GM18873 (cell line): ENCODE measurements around the gene ZNF385D.
"Not testable (repeated sequence)": the region's sequence is repeated elsewhere in the genome, so short reads cannot be mapped to it uniquely, and the experiment has no call there.

Experiments used
- ATAC-seq: cut with Tn5 transposase; IDR thresholded peaks from one replicate; pipeline ENCODE4 v1.9.1; 2021; ENCODE audit warnings: mild to moderate bottlenecking, moderate library complexity, moderate number of reproducible peaks; ENCODE audit not compliant: unreplicated experiment, low FRiP score

ZNF385D gene

DNA sequence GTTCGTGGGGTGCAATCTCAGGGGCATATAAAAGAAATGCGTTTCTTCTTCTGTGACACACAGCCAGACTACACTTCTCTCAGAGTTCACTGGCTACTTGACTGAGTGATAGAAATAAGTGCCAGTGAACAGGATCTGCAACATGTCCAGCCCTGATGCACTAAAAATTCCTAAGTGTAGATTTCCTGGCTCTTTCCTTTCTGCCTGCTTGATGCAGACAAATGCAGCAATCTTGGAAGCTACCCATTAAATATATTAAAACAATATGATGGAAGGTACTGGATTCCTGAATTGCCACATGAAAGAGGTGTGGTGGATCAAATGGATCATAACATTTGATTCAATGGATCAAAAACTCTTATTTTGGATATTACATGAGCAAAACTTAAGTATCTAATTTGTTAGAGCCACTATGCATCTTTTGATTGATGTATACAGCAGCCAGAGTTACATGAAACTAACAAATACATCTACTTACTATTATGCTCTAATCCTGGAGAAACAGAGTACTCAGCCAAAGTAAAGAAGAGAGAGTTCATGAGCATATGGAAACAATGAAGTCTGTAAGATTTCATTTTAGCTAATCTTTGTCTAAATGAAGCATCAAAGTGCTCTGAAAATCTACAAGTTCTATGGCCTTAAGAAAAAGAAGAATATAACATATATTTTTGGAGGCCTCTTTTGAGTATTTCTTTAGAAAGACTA lies 222.6 kb downstream of the ZNF385D start:
- no peak for ATAC-seq

DNA sequence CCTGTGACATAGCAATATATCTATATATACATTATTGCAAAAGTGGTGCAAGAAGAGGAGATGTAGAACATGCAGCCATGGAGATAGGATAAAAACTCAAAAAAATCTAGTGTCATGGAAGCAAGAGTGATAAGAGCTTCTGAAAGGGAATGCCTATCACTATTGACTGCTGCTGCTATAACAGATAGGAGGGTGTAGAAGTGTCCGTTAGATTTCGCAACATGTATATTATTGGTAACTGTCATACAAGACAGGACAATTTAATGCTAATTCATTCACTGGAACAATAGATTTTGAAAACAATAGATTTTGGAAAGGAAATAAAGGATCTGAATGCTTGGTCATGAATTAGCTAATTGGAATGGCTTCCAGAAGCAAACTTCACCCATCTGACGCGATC lies 224.5 kb downstream of the ZNF385D start:
- ATAC-seq = no peak

DNA sequence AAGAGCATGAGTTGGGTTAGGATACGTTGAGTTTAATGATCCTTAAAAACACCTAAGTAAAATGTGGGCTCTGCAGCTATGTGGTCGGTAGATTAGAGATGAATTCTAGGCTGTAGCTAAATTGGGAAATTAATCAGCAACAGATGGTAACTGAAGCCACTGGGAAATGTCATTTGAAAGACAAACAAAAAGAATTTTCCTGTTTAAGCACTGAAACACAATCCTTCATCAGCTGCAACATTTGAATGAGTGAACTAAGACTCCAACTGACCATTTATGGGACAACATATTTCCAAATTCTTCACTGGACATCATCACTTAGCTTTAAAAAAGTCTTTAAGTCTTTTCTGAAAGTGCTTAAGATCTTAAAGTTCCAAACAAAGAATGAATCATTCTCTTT lies 226.9 kb downstream of the ZNF385D start:
- no peak for ATAC-seq

DNA sequence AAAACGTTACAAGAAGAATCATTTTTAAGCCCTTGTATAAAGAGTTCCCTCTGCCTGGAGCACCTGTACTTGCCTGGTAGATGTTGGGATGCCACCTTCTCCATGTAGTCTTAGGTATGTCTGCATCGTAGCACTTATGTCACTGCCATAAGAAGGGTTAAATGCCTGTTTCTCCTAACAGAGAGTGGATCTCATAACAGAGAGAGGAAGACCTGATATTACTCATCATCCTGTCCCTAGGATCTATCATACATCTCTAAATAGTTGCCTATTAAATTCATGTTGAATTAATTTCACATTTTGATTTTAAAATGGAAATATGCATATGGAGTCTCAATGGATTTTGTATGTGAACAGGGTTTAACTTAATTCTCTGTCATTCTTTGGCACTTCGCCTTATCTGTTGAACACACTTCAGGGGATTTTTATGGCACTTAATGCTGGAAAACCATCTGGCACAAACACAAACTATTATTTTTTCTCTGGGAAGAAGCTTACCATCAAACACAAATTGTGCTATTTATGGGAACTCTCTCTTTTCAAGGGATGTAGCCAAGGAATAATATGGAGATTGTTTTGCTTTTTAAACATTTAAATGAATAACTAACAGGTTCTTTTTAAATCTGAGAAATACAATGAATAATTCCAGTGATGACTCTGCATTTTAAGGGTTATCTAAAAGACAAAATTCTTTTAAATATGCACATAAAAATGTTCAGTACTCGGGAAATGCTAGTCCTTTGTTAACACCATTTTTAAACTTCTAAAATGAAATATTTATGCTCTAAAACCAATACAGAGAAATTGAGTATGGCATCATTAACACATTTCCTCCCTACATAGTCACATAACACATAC lies 230.7 kb downstream of the ZNF385D start:
- ATAC-seq = no peak

DNA sequence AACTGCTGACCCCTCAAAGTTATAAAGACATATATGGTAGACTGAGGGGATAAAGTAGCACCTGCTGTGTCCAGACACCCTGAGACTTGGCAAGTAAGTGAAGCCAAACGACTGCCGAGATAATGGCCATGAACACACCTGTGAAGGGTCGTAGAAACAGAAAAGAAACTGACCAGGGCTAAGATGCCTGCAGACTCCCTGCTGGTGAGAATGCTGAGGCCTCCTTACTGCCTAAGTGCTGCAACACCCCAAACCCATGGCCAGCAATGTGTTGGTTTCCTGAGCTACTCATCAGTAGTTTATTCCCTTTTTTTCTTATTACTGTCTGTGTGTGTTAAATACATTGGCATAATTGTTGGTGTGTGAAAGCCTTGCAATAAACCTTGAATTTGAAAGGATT lies 233.8 kb downstream of the ZNF385D start:
- ATAC-seq = no peak

DNA sequence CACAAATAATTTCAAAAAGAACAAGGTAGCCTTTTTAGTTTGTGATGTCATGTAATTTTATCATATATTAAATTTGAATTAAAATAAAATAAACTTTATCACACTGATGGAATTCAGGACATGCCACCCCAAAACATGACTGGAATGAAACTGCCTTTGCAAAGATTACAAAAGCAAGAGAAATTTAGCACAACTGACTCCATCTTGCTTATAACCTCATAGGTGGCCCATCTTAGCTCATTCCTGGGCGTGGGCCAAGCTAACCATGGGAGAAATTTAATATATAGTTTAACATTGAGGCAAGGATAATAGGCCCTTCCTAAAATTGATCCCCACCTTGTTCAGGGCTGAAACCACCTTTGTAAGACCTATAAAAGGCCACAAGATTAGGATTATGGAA lies 235.6 kb downstream of the ZNF385D start:
- no peak for ATAC-seq

DNA sequence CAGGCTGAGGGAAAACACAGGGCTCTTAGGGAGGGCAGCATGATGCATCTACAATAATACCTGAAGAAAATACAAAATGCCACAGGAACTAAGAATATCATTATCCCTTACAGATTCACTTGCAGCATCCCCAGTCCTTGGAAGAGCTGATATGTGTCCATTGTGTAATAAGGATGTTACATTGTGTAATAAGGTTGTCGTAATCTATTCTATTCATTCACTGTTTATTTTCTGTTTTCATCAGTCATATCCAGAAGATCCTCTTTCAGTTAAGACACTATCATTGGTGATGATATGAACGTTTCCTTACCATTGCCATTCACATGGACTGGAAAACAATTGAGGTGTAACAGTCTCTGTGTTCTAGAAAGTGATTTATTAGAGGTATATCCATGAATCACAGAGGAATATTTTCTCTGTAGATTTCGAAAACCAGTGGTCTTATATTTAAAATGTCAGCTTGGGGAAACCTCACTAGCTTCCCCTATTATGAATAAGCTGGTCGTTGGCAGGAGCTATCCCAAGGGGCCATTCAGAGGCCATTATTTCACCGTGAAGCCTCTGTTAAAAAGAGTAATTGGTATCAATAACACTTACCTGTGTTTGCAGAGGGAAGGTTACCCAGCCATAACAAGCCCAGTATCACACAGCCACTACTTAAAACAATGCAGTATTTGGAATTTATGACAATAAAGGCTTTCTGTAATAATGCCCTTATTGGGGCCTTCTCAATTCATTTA lies 241.1 kb downstream of the ZNF385D start:
- no peak for ATAC-seq

DNA sequence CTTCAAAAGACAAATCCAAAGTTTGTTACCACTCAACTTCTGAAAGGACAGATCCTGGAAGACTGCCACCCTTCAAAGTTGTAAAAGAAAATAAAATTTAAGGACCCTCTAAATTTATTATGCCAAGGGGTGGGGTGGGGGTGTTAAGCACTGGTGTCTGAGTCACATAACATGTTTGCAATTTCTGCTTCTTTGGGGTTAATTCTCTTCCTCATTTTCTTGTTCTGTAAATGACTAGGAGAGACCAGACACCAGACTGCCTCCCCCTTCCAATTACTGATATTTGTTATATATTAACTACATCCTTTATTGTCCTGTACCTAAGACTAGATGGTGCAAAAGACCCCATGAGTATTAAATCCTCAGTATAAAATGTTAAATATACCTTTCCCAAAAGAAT lies 242.8 kb downstream of the ZNF385D start:
- no peak for ATAC-seq

DNA sequence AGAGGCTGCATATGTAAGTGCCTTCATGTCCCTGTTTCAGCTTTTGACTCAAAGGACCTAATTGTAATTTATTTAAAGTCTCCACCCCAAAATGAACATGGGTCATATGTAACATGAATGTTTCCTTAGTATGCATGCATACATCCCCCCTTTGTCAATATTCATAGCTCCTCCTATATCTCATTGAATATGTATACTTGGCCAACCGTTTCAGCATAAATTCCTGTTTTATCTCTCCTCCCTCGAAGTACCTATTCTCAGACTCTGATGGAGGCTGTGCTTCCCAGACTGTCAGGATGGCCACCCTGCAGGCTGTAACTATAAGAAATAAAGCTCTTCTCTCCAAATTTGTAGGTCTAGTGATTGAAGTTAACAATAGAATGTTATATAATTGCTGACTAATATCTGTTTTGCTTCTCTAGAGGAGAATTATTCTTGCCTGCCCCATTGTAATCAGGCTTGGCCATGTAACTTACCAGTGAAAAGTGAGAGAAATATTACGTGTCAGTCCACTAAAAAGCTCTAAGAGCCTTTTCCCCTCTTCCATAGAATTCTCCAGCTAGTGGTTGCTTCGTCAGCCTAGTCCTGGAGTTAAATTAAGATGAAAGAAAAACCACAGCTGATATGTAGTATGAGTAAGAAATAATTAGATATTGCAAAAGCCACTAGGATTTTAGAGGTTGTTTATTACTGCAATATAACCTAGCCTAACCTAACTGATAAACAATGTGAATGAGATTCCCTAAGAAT lies 245.1 kb downstream of the ZNF385D start:
- ATAC-seq = no peak

DNA sequence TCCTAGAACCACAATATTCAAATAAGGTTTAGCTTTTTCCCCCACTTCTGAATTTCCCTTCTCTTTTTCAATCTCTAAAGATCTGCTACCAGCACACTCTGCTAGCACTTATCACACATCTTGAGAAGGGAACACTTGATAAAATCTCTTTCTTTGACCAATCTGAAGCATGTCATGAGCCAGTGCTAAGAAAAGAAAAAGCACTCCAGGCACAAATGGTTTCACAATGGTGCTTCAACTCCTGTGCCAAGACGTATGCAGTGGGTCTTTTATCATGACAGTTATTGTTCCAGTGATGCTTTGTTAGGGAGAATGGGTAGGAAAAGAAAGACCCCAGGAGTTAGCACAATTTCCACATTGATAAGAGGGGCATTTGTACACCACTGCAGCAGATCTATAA lies 248.4 kb downstream of the ZNF385D start:
- ATAC-seq = no peak

DNA sequence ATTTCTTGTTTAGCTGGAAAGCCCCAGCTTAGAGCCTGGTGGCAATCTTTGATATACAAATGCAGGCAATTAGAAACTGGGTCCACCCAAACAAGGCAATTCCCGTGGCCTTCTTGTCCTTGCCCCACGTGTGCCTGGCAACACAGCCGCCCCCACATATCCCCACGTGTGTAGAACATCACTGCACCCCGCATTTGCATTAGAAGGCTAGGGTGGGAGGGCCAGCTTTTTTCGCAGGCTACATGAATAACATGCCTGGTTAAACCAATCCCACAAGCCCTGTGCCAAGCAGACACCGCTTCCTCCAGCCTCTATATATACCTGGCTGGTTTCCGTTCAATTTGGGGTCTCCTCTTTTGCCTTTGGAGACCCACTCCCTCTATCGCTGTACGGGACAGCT lies 250.2 kb downstream of the ZNF385D start:
- no peak for ATAC-seq

DNA sequence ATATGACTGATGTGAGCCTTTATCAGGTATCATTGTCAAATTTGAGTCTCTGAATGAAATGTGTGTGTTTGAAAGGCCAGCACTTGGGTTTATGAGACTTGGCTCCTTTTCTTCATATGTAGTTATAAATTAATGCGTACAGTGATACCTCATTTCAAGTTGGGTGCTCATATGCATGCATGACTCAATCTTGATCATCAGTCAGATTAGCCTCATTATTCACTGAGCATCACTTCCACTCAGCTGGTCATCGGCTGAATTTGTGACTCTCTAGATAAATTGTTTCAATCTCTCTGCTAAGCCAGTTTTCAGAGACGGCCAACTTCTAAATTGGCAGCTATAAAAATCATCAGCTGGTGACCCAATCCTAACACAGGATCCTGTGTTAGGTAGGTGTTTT lies 260.3 kb downstream of the ZNF385D start:
- not testable (repeated sequence) for ATAC-seq

DNA sequence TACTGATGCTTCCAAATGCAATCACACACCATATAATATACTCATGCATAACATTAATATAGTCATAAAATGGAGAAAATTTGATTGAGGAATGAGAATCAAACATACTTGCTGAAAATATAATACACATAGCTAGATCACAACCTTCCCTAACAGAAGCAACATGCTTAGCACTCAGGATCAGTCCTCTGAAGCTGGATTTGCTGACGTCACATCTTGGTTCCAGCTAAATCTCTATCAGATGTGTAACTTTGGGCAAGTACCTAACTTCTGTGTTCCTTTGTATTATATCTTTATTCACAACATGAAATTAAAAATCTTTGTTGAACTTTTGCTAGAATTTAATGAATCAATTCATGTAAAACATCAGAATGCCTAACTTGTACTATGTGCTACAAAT lies 263.5 kb downstream of the ZNF385D start:
- no peak for ATAC-seq

DNA sequence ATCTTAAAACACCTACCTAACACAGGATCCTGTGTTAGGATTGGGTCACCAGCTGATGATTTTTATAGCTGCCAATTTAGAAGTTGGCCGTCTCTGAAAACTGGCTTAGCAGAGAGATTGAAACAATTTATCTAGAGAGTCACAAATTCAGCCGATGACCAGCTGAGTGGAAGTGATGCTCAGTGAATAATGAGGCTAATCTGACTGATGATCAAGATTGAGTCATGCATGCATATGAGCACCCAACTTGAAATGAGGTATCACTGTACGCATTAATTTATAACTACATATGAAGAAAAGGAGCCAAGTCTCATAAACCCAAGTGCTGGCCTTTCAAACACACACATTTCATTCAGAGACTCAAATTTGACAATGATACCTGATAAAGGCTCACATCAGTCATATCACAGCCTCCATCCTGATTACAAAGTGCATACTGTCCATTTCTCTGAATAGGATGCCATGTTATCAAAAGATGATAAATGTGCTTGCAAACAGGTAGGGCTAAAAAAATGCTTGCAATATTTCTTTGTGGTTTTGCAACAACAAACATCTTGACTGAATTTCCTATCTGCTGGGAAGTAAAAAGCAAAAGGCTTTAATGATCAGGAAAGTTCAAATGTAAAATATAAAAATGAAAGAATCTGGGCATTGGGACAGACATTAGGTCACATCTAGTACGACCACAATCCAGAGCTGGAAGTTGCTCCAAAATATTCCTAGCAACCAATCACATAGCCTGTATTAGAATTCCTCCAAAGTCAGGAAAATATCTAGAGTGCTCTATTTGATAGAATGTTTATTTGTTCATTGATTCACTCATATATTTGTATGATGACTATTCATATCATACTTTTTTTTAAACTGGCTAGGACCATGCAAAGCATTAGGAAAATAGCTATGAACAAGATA lies 264.7 kb downstream of the ZNF385D start:
- ATAC-seq = not testable (repeated sequence)

DNA sequence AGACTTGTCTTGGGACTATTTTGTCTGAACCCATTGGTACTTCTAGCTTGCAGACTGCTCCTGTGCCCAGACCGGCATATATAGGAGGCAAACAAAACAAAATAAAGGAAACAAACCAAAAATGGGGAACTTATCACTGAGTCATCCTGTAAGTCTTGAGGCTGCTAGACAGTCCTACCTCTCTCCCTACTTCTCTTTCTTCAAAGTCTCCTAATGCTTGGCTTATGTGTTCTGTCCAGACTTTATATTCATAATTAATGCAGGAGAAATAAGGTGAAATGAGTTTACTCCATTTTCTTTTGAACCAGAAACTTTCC lies 266.2 kb downstream of the ZNF385D start:
- no peak for ATAC-seq

DNA sequence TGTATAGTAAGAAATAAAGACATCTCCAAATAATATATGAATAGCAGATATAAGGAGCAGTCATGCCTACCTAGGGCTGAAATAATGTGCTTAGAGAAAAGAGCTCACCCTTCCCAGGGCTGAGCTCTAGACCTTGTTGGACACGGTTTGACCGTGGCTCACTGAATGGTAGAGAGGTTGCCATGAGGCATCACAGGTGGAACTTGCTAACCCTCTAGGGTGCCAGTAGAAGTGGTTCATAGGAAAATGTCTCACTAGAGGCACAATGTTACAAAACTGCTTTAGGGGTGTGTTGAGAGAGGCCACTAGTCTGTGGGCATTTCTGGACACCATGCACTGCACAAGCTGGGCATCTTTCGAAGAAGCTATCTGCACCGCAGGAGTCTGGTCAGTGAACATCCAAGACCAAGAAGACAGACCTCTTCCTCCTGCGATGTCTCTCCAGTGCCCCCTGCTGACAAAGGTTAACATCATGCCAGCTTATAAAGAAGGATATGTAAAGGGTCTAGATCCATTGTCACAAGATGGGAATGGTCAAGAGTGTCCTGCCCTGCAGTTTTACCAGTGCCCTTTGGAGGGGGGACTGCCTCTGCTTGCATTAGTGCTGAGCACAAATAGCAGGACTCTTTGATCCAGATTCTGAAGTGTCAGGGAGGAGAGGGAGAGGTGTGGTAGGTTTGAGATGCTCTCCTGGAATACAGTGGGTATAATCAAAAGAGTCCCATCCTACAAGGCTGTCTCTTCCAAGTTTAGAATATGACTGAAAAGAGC lies 266.8 kb downstream of the ZNF385D start:
- ATAC-seq = no peak

DNA sequence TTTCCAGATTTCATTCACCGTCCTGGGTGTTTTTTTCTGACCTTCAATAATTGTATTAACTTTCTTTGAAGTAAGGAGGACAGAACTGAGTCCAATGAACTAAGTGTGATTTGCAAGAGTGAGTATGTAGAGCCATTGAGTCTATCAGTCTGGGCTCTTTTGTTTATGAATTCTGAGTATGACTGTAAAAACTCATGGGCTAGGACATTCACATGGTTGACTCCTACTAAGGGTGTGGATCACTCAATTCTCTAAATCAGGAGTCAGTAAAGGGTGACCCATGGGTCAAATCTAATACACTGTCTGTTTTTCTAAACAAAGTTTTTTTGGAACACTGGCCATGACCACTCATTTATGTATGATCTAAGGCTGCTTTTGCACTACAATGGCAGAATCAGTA lies 269.0 kb downstream of the ZNF385D start:
- ATAC-seq = no peak

DNA sequence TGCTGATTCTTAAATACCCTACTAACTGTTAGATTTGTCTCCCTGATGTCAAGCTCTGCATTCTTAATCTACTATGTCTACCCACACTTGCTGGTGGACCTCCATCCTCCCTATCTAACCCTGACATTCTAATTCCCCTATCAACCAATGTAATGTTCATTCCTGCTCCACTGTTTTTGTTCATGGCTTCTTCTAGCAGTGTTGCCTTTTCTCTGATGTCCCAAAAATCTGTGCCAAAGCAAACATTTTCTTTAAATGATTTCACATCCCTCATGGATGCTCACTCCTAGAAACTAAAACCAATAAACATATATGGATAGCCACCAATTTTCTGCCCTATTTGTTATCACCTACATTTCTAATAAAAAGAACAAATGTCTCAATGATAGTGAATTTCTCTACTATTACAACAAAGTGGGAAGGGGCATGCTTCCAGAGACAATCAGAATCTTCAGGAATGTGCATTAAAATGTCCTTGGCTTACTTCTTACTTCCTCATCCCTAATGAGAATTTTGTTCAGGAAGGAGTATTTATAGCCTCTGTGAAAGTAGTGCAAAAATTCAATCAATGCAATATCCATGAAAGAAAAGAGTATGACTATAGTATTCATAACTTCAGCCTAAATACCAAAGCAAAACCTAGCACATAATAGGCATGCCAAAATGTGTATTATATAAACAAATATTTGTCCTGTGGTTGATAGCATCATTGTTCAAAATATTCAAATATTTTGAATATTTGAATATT lies 273.3 kb downstream of the ZNF385D start:
- ATAC-seq = no peak
